ENCODE results near the gene SLC25A42.

DNA sequence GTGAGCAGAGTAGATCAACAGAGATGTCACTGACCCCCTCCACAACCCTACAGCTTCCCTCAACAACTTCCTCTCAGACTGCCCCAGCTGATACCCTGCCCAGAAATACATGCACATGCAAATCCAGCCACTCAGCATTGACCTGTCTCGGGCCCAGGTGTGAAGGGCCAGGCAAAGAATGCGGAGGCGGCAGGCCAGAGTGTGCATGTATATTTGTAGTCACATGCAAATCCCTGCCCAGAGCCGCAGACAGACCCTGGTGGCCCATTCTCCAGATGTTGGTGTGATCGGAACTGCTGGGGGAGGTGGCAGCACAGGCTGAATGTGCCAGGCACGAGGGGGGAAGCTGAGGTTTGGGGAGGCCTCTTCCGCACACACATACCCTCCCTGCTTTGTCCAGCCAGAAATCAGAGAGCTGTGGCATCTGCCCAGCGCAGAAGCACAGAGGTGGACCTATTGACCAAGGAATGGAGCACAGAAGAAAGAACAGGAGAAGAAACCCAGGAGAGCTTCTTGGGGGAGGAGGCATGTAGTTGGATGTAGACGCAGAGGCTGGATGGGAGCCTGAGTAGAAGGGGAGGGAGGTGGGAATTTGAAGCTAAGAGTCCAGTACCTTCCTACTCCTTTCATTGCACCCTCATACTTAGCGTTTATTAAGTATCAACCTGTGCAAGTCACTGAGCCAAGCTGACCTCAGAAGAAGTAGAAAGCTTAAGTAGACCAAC lies 91.9 kb downstream of the SLC25A42 start:
- TF ChIP-seq, protein P1, sequence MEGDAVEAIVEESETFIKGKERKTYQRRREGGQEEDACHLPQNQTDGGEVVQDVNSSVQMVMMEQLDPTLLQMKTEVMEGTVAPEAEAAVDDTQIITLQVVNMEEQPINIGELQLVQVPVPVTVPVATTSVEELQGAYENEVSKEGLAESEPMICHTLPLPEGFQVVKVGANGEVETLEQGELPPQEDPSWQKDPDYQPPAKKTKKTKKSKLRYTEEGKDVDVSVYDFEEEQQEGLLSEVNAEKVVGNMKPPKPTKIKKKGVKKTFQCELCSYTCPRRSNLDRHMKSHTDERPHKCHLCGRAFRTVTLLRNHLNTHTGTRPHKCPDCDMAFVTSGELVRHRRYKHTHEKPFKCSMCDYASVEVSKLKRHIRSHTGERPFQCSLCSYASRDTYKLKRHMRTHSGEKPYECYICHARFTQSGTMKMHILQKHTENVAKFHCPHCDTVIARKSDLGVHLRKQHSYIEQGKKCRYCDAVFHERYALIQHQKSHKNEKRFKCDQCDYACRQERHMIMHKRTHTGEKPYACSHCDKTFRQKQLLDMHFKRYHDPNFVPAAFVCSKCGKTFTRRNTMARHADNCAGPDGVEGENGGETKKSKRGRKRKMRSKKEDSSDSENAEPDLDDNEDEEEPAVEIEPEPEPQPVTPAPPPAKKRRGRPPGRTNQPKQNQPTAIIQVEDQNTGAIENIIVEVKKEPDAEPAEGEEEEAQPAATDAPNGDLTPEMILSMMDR (IDR thresholded peaks at IDR 0.05): no peak
- TF ChIP-seq POLR2A (IDR thresholded peaks at IDR 0.05): no peak
